NCI-H510A (cell line): Measurements from ENCODE around the gene ELAC1.

Experiments used
- DNase-seq: peaks from one replicate; lab custom pipeline; 2025; lab: John Stamatoyannopoulos, UW

Gene ELAC1

DNA sequence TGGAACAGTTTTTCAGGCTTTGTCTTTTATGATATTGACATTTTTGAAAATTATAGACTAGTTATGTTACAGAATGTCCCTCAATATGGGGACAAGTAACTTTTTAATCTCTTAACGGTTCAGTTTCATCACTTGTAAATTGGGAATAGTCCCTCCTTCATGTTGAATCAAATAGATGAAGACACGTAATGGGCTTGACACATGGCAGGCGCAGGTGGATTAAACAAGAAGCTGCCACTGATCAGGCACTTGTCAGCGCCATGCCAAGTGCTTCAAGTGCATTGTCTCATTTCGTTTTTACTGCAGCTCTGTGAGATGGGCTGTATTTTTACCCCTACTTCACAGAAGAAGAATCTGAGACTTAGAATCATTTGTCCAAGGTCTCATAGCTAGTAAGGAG lies 52.7 kb downstream of the ELAC1 start:
- no peak for DNase-seq

DNA sequence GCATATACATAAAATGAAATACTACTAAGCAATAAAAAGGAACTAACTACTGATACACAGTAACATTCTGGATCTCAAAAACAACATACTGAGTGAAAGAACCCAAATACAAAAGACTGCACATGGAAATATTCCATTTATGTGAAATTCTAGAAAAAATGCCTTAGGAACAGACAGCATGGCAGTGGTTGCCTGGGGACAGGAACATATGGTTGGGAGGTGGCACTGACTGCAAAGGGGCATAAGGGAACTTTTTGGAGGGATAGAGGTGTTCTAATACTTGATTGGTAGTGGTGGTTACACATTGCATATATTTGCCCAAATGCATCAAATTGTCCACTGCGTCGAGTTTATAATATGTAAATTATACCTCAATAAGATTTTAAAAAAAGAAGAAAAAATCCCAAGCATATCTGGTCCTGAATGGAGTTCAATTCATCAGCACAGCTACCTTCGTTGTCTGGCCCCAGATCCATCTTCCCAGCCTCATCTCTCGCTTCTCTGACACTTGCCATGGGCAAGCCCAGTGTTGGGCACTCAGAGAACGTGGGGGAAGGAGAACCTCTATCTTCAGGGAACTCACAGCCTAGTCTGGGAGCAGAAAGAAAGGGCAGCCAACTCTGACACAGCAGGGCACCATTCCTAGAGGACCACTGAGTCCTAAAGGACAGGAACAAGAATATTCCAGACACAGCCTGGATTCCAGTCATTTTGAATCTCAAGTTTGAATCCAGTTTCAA lies 53.6 kb downstream of the ELAC1 start:
- no peak for DNase-seq

DNA sequence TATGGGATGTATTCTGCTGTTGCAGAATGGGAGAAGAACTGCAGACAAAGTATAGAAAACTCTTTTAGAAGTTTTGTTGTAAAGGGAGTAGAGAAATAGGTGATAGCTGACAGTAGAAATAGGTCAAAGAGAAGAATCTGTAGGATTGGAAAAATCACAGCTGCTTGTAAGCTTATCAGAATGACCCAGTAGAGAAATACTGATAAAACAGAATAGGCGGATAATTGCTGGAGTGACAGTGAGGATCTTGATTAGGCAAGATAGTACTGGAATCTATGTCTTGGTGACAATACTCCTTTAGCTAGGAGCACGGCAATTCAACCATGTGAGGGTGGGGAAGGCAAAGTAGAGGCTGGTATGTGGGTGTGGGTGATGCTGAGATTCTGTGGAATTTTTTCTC lies 57.7 kb downstream of the ELAC1 start:
- no peak for DNase-seq

DNA sequence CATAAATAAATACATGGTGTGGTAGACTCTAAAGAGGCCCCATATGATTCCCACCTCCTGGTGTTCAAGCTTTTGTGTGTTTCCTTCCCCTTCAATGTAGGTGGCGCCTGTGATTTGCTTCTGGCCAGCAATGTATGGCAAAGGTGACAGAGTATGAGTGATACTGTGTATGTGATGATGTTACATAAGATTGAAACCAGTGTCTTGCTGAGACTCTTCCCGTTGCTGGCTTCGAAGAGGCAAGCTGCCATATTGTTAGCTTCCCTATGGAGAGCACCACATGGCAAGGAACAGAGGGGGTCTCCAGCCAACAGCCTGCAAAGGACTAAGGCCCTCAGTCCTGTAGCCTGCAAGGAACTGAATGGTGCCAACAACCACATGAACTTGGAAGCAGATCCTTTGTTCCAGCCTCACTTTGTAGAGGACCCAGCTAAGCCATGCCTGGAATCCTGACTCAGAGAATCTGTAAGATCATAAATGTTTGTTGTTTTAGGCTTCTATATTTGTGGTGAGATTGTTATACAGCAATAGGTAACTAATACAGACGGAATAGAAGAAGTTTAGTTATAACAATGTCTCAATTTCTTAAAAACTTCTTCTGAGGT lies 60.5 kb downstream of the ELAC1 start:
- DNase-seq, result no peak

DNA sequence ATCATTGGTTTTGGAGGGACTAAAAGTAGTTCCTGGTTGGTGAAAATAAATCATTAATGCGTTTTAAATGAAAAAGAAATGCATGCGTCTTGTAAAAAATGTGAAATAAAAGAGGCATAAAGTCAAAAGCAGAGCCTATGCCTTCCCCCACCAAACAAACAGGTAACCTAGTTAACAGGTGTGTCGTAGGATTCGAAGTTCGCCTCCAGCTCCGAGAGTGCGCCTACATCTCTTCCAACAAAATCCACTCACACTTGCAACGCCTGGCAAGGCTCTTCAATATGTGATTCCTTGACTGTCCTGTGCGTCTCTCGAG lies 61.5 kb downstream of the ELAC1 start:
- DNase-seq, result no peak

DNA sequence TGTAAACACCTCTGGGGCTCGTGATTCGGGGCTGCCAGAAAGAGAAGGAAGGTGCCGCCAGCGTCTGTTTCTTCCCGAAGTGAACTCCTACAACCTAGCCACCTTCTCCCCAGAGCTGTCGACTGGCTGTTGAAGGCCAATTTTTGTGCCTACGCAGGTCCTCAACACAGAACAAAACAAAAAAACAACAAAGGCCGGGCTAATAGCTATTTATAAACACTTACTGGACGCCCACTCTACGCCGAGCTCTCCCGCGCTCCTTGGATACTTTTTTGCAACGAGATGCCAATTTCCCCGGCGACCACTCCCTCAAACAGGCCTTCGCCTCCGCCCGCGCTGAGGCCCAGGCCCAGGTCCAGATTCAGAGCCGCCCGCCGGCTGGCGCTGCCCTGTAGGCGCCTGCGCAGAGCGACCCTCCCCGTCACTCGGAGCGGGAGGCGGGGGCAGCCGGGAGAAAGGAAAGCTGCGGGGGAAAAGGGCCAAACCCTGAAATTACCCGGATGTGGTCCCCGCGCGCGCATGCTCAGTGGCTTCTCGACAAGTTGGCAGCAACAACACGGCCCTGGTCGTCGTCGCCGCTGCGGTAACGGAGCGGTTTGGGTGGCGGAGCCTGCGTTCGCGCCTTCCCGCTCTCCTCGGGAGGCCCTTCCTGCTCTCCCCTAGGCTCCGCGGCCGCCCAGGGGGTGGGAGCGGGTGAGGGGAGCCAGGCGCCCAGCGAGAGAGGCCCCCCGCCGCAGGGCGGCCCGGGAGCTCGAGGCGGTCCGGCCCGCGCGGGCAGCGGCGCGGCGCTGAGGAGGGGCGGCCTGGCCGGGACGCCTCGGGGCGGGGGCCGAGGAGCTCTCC lies 62.1 kb downstream of the ELAC1 start, which contains the start of gene SMAD4:
Gene SMAD4 (plus strand): TSS at position 520 of the 843 bp plus-strand sequence. CDS start 16,834 bp downstream, outside the sequence.
- DNase-seq, result peak; percentile 71

DNA sequence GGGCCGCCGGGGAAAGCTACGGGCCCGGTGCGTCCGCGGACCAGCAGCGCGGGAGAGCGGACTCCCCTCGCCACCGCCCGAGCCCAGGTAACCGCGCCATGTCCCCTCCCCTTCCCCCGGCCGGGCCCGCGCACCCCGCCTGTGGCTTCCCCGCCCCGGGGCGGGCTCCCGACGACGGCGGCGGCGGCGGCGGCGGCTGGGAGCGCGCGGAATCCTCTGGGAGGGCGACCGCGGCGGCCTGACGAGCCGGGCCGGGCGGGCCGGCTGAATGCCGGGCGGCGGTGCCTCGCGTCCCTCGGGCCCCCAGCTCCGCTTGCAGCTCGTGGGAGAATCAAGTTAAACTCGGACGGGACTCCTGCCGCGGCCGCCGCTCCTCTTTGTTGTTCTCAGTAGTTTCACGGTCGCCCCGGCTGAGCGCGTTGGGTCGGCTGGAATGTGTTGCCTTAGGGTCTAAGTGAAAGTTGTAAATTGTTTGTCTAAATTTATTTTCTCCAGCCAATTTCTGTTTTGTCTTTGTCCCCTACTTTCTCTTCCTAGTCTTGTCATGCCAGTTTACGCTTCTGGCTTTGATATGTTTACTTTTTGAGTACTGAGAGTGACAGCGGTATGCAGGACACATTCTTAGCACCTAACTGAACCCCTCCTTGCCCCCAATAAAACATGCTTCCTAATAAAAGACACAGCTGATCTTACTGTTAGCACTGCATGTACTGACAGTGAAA lies 62.9 kb downstream of the ELAC1 start:
- DNase-seq, result peak; percentile 39

DNA sequence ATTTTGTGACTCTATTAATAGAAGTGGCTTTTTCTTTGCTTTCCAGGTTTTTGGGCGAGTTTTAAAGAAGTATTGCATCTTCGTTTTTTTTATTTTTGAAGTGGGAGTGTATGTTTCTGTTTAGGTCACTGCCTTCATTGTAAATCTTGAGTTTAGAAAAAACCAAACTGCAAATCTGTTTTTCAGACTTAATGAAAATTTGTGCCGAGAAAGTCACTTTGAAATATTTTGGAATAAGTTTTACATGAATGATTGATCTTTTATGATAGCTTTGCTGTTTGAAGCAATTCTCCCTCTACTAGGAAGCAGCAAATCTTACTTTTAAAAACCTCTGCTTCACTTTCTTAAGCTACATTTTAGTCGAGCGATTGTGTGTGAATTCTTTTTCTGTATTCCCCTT lies 64.4 kb downstream of the ELAC1 start:
- DNase-seq, result no peak

DNA sequence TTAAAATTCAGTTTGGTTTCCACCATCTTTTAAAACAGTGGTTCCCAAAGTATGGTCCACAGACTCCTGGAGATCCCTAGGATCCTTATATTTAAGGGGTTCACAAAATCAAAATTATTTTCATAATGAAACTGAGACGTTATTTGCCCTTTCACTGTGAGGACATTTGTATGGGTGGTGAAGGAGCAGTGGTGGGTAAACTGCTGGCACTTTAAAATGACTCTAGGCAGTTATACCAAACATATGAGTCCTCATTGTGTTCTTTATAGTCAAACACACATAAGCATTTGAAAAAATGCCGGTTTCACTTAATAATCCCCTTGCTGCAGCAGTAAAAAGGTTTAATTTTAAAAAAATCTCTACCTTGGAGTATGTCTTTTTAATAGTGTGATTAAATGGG lies 69.4 kb downstream of the ELAC1 start:
- no peak for DNase-seq
